HL-60 (cell line): Measurements from ENCODE around the gene KRT78.

Source experiments
- CTCF ChIP-seq: IDR thresholded peaks from one replicate; pipeline ENCODE4 v1.5.1; 2011; ENCODE audit warnings: low read length, control low read depth, inconsistent platforms; ENCODE audit not compliant: insufficient read depth
- GABPA ChIP-seq: IDR thresholded peaks from 2 replicates; pipeline ENCODE4 v1.6.1; 2012; ENCODE audit warnings: low read depth
- POLR2AphosphoS5 ChIP-seq: IDR thresholded peaks from 2 replicates; pipeline ENCODE4 v1.6.1; 2012; ENCODE audit warnings: low read depth
- REST ChIP-seq: IDR thresholded peaks from 2 replicates; pipeline ENCODE4 v1.6.1; 2012; ENCODE audit warnings: low read depth; ENCODE audit not compliant: insufficient replicate concordance
- SPI1 ChIP-seq: IDR thresholded peaks from 2 replicates; pipeline ENCODE4 v1.6.1; 2012; ENCODE audit warnings: low read depth, mild to moderate bottlenecking, borderline replicate concordance

GRCh38 chr12:52831251-52831650 is 17.5 kb downstream of the KRT78 start:
- no peak for TF ChIP-seq CTCF
- no peak for TF ChIP-seq GABPA
- TF ChIP-seq REST, result no peak
- TF ChIP-seq SPI1, result no peak
- no peak for TF ChIP-seq POLR2AphosphoS5
